ENCODE measurements around the gene RAI1. TPM values are rescaled to one million over a fixed set of nuclear protein-coding genes. Genes with fewer than 3 reads are reported as not detected.

The RAI1 gene
- total and polyA plus RNA-seq, 9 donors: 1.5 to 57.7 (median 35.3) TPM

DNA sequence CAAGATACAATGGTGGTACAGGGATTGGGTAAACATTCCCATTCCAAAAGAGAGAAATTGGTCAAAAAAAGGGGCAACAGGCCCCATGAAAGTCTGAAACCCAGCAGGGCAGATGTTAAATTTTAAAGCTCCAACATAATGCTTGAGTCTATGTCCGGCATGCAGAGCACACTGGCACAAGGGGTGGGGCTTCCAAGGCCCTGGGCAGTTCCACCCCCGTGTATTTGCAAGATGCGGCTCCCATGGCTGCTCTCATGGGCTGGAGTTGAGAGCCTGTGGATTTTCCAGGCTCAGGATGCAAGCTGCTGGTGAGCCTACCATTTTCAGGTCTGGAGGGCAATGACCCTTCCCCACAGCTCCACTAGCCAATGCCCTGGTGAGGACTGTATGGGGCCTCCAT lies 27.9 kb upstream of the RAI1 start:
- TF ChIP-seq, protein P1, sequence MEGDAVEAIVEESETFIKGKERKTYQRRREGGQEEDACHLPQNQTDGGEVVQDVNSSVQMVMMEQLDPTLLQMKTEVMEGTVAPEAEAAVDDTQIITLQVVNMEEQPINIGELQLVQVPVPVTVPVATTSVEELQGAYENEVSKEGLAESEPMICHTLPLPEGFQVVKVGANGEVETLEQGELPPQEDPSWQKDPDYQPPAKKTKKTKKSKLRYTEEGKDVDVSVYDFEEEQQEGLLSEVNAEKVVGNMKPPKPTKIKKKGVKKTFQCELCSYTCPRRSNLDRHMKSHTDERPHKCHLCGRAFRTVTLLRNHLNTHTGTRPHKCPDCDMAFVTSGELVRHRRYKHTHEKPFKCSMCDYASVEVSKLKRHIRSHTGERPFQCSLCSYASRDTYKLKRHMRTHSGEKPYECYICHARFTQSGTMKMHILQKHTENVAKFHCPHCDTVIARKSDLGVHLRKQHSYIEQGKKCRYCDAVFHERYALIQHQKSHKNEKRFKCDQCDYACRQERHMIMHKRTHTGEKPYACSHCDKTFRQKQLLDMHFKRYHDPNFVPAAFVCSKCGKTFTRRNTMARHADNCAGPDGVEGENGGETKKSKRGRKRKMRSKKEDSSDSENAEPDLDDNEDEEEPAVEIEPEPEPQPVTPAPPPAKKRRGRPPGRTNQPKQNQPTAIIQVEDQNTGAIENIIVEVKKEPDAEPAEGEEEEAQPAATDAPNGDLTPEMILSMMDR (IDR thresholded peaks at IDR 0.05): no peak
- TF ChIP-seq POLR2A (IDR thresholded peaks at IDR 0.05) (no peak), EP300 (IDR thresholded peaks at IDR 0.05) (no peak)
- Histone ChIP-seq H3K27ac (no peak overlapping the region), H3K36me3 (no peaks in the 10 kb centered on the region), H3K4me3 (no peak overlapping the region), H3K9me3 (no peaks in the 10 kb centered on the region), H3K27me3 (no peaks in the 10 kb centered on the region), H3K4me1 (ENCODE audit: insufficient read depth) (no peaks in the 10 kb centered on the region)
- WGBS, 3 donors: 56 to 72% (median 58%) methylated on average over 3 of the region's 3 CpGs
- intact Hi-C loops (cut with DNase I): no loop called here
- DNase-seq: no peak

DNA sequence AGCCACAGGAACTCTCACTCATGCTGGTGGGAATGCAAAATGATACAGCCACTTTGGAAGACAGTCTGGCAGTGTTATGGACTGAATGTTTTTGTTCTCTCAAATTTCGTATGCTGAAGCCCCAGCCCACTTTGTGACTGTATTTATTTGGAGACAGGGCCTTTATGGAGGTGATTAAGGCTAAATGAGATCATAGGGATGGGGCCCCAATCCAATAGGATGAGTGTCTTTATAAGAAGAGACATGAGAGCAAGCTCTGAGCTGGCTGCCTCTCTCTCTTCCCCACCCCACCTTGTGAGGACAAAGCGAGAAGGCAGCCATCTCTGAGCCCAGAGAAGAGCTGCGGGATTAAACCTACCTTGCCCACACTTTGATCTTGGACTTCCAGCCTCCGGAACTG lies 21.9 kb upstream of the RAI1 start:
- Histone ChIP-seq H3K36me3 (no peaks in the 10 kb centered on the region), H3K4me1 (ENCODE audit: insufficient read depth) (no peaks in the 10 kb centered on the region), H3K27me3 (no peaks in the 10 kb centered on the region), H3K27ac (no peak overlapping the region), H3K4me3 (no peak overlapping the region), H3K9me3 (no peaks in the 10 kb centered on the region)
- no peak for DNase-seq
- intact Hi-C loops (cut with DNase I): no loop called here
- TF ChIP-seq, protein P1 (IDR thresholded peaks at IDR 0.05): no peak
- TF ChIP-seq EP300 (IDR thresholded peaks at IDR 0.05) (no peak), POLR2A (IDR thresholded peaks at IDR 0.05) (no peak)
- 83 to 89% (median 88%) methylated on average over 4 of the region's 4 CpGs for WGBS, 3 donors

DNA sequence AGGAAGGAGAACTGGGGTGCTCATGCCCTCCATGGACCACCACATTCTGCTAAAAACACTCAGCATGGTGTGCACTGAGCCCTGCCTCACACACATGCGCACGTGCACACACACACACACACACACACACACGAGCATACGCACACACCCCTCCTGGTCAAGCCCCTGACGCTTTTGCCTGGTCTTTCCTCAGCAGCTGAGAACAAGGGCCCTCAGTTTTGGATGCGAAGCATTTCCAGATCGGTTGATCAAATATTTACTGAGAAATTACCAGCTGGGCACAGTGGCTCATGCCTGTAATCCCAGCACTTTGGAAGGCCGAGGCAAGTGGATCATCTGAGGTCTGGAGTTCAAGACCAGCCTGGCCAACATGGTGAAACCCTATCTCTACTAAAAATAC lies 20.1 kb upstream of the RAI1 start:
- intact Hi-C loops (cut with DNase I): no loop called here
- H3K9me3 ChIP-seq: no peaks in the 10 kb centered on the region
- no peaks in the 10 kb centered on the region for H3K27me3 ChIP-seq
- H3K36me3 ChIP-seq: no peaks in the 10 kb centered on the region
- no peak for TF ChIP-seq POLR2A (IDR thresholded peaks at IDR 0.05)
- no peak for TF ChIP-seq EP300 (IDR thresholded peaks at IDR 0.05)
- TF ChIP-seq, protein P1 (IDR thresholded peaks at IDR 0.05): no peak
- H3K4me3 ChIP-seq: no peak overlapping the region
- H3K27ac ChIP-seq: no peak overlapping the region
- no peaks in the 10 kb centered on the region for H3K4me1 ChIP-seq (ENCODE audit: insufficient read depth)
- DNase-seq: no peak
- WGBS, 3 donors: 71 to 86% (median 75%) methylated on average over 8 of the region's 8 CpGs

DNA sequence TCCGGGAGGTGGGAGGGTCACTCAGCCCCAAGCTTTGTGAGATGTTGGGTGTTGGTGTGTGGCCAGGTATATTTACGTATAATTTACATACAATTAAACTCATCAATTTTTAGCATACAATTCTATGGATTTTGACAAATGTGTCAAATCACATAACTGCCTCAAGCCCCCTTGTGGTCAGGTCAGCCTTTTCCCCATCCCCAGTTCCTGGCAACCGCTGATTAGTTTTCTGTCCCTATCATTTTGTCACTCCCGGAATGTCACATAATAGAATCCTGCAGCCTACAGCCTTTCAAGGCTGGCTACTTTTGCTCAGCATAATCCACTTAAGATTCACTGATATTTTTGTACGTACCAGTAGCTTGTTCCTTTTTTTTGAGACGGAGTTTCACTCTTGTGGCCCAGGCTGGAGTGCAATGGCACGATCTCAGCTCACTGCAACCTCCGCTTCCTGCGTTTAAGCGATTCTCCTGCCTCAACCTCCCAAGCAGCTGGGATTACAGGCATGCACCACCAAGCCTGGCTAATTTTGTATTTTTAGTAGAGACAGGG lies 19.3 kb upstream of the RAI1 start:
- TF ChIP-seq EP300 (IDR thresholded peaks at IDR 0.05) (no peak), POLR2A (IDR thresholded peaks at IDR 0.05) (no peak)
- TF ChIP-seq, protein P1 (IDR thresholded peaks at IDR 0.05): no peak

More for the DNA sequence above, 19.3 kb upstream of the RAI1 start:
- H3K4me3 ChIP-seq: no peak overlapping the region
- no peaks in the 10 kb centered on the region for H3K4me1 ChIP-seq (ENCODE audit: insufficient read depth)
- 89 to 94% (median 93%) methylated on average over 10 of the region's 10 CpGs for WGBS, 3 donors
- intact Hi-C loops (cut with DNase I): no loop called here
- no peak overlapping the region for H3K27ac ChIP-seq
- DNase-seq: no peak
- no peaks in the 10 kb centered on the region for H3K27me3 ChIP-seq
- no peaks in the 10 kb centered on the region for H3K36me3 ChIP-seq
- no peaks in the 10 kb centered on the region for H3K9me3 ChIP-seq

All from ovary (tissue), 9 donors.